GM23338 (cell line): Measurements from ENCODE around the gene EPHB1.

Source experiments
- CTCF ChIP-seq, 2 experiments: fragments of 200-600 bp in 1 of 2; sonication (generic) in 1 of 2; conservative IDR thresholded peaks; 2 replicates each; pipeline versions ENCODE4 v1.5.1 to v1.6.1; 2016 to 2017; ENCODE audit warnings: antibody characterized with exemption in 2 of 2, low read depth in 2 of 2, mild to moderate bottlenecking in 2 of 2, moderate library complexity in 1 of 2
- POLR2AphosphoS5 ChIP-seq: IDR thresholded peaks from 2 replicates; pipeline ENCODE4 v1.6.1; 2016; ENCODE audit warnings: antibody characterized with exemption, low read depth

GRCh38 chr3:134798681-134799311 lies 3.7 kb downstream of the EPHB1 start:
- TF ChIP-seq CTCF (conservative IDR thresholded peaks at IDR 0.05; ENCODE audit: low read depth in 2 of 2) (no peak), POLR2AphosphoS5 (no peak)
